Stimulated activated CD8-positive, alpha-beta memory T cell treated with anti-CD3 and anti-CD28 coated beads, Interleukin-15, amount 100 ng/mL, for 1 hour (primary cell): Measurements from ENCODE around the gene ZNF507.
"Not testable (repeated sequence)": the region's sequence is repeated elsewhere in the genome, so short reads cannot be mapped to it uniquely, and the experiment has no call there.

ENCODE experiments used
- DNase-seq: peaks from one replicate; pipeline ENCODE4 v3.0.0-alpha.2; 2020; ENCODE audit warnings: low read depth

The ZNF507 gene

GRCh38 chr19:32368787-32369186, 23.4 kb downstream of the ZNF507 start:
- DNase-seq: no peak

GRCh38 chr19:32372726-32373517, 27.5 kb downstream of the ZNF507 start:
- no peak for DNase-seq

GRCh38 chr19:32373585-32374295, 28.3 kb downstream of the ZNF507 start:
- DNase-seq: no peak

- DNase-seq: not testable (repeated sequence)
Observed at GRCh38 chr19:32374362-32374761, 29.0 kb downstream of the ZNF507 start.

GRCh38 chr19:32377088-32377487, 31.7 kb downstream of the ZNF507 start:
- not testable (repeated sequence) for DNase-seq

- DNase-seq: no peak
Observed at GRCh38 chr19:32380269-32380668, 34.9 kb downstream of the ZNF507 start.

- DNase-seq: no peak
Observed at GRCh38 chr19:32387701-32388392, 42.4 kb downstream of the ZNF507 start.

GRCh38 chr19:32388393-32388855, 43.0 kb downstream of the ZNF507 start:
- no peak for DNase-seq

- DNase-seq: no peak
Observed at GRCh38 chr19:32392901-32393300, 47.5 kb downstream of the ZNF507 start.

- no peak for DNase-seq
Observed at GRCh38 chr19:32396046-32396652, 50.7 kb downstream of the ZNF507 start.

- DNase-seq: no peak
Observed at GRCh38 chr19:32397671-32398101, 52.3 kb downstream of the ZNF507 start.

- no peak for DNase-seq
Observed at GRCh38 chr19:32401992-32402391, 56.6 kb downstream of the ZNF507 start.

- no peak for DNase-seq
Observed at GRCh38 chr19:32403291-32403995, 58.0 kb downstream of the ZNF507 start.

GRCh38 chr19:32404213-32404932, 59.0 kb downstream of the ZNF507 start:
- no peak for DNase-seq

GRCh38 chr19:32404933-32405430, 59.6 kb downstream of the ZNF507 start:
- DNase-seq: no peak

GRCh38 chr19:32405431-32406160, 60.2 kb downstream of the ZNF507 start, which contains the start of gene DPY19L3:
DPY19L3 (plus strand) TSS chr19:32405770; CDS start chr19:32408254, 2,484 bp downstream.
- peak; percentile 69 for DNase-seq

- DNase-seq: no peak
Observed at GRCh38 chr19:32406161-32407003, 61.0 kb downstream of the ZNF507 start.

- DNase-seq: no peak
Observed at GRCh38 chr19:32407004-32407992, 61.9 kb downstream of the ZNF507 start.
